Astrocyte of the cerebellum (primary cell): Measurements from ENCODE around the gene STK16.

ENCODE experiments used
- DNase-seq: peaks from one replicate; pipeline ENCODE4 v3.0.0-alpha.2; 2011; ENCODE audit warnings: low read depth
- H3K4me3 ChIP-seq: 2 replicates; pipeline ENCODE4 v1.5.1; 2011; ENCODE audit warnings: mild to moderate bottlenecking, low read depth, low read length, moderate library complexity
- CTCF ChIP-seq: IDR thresholded peaks from 2 replicates; pipeline ENCODE4 v1.5.1; 2012; ENCODE audit warnings: low read length, low read depth, moderate library complexity, mild to moderate bottlenecking; ENCODE audit errors: missing control alignments
- in situ Hi-C: cut with HindIII; loops from 2 replicates; pipeline ENCODE4 v1.10.0; 2017; ENCODE audit warnings: low sequenced_read_pairs

The STK16 gene

GRCh38 chr2:219278655-219279150 lies 33.4 kb downstream of the STK16 start:
- TF ChIP-seq CTCF = no peak
- peak overlapping the region; percentile 61 for H3K4me3 ChIP-seq
- DNase-seq = no peak
- in situ Hi-C loops = no loop called here

DNA sequence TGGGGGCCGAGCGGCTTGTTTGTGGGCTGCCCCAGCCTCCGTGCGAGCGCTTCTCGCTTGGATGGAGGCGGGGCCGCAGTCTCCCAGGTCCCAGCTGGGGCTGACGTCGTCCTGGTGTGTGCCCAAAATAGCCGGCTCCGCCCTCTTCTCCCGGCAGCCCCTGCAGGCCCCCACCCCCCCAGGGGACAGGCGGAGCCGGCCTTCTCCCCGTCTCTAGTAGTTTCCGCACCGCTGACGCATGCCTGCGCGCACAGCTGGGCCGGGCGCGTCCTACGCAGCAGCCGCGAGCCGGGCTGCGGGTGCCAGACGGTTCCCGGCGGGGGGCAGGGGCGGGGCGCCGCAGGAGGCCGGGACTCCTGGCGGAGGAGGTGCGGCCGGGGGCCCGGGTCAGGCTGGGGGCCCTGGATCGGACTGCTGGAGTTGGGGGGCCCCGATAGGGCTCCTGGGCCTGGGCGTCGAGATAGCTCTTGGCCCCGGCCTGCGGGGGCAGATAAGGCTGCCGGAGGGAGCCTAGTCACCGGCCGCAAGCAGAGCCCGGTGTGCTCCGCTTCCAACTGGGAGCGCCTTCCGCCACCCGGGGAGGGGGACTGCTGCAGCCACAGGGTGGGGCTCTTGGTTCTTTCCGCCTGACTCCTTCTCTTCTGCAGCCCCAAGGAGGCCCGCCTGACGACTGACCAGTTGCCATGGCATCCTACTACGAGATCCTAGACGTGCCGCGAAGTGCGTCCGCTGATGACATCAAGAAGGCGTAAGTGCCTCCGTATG lies 34.1 kb downstream of the STK16 start, which contains the start of gene DNAJB2:
Gene DNAJB2 (plus strand): TSS at position 216 of the 765 bp plus-strand sequence. CDS start 468 bp downstream, at position 684.
- TF ChIP-seq CTCF = peak; percentile 1
- H3K4me3 ChIP-seq = peak within 1 kb of the TSS; percentile 61

DNA sequence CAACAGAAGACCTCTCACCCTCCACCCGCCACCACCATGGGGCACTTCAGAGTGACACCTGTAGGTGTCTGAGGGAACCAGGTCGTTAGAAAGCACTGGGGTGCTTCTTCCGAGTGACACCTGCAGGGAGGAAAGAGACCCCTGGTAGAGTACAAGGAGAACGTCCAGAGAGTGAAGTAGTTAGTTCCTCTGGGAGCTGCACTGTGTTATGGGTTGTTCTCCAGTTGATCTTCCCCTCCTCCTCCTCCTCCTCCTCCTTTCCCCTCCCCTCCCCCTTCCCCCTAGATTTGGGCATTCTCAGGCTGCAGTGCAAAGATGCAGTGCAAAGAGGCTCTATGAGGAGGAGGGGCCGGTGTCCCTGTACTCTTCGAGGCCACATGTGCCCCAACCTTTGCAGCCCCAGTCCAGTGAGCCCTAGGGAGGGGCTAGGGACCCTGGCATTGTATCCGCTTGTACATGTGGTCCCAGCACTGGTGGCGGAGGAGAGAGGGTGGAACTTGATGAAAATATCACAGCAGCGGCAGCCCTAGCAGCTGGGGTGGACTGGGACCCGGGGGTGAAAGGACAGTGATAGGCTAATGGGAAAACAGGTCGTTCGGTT lies 34.7 kb downstream of the STK16 start:
- in situ Hi-C loops = no loop called here
- DNase-seq = no peak
- H3K4me3 ChIP-seq = peak overlapping the region; percentile 61
- TF ChIP-seq CTCF = no peak

More for the DNA sequence above, 34.1 kb downstream of the STK16 start, which contains the start of gene DNAJB2:
- peak; percentile 94 for DNase-seq
- in situ Hi-C loops = no loop called here

- TF ChIP-seq CTCF = no peak
- DNase-seq = no peak
- in situ Hi-C loops = no loop called here
- no peak overlapping the region for H3K4me3 ChIP-seq
Measured at GRCh38 chr2:219280651-219281050, 35.4 kb downstream of the STK16 start.

DNA sequence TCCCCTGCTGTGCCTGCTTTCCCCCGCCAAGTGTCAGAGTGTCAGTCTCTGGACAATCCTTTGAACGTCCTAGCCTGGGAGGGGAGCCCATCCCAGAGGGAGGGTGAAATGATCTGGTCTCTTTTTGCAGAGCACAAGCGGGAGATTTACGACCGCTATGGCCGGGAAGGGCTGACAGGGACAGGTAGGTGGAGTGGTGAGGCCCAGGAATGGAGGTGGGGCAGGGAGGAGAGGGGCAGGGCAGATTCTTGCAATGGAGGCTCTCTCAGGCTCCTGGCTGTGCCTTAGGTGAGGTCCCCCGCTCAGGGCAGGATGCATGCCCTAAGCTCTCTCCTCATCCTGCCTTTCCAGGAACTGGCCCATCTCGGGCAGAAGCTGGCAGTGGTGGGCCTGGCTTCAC lies 36.3 kb downstream of the STK16 start:
- no peak for TF ChIP-seq CTCF
- no peak for DNase-seq
- H3K4me3 ChIP-seq = no peak overlapping the region
- in situ Hi-C loops = no loop called here

- TF ChIP-seq CTCF = no peak
- no peak overlapping the region for H3K4me3 ChIP-seq
- in situ Hi-C loops = no loop called here
Measured at GRCh38 chr2:219282375-219282774, 37.1 kb downstream of the STK16 start.

More at GRCh38 chr2:219282375-219282774, 37.1 kb downstream of the STK16 start:
- DNase-seq = no peak
